Upper lobe of left lung (tissue), 6 donors: ENCODE results near the gene PLD5. TPM values are rescaled to one million over a fixed set of nuclear protein-coding genes. Genes with fewer than 3 reads are reported as not detected.
"Not testable (repeated sequence)": the region's sequence is repeated elsewhere in the genome, so short reads cannot be mapped to it uniquely, and the experiment has no call there.

Source experiments
- ATAC-seq, 2 donors: fragments of 200-7000 bp; cut with Tn5 transposase; one replicate each; pipeline ENCODE4 v1.9.1; 2022; ENCODE audit warnings: mild to moderate bottlenecking in 2 of 2, moderate library complexity in 2 of 2; ENCODE audit not compliant: low FRiP score in 2 of 2
- DNase-seq, 2 donors: peaks; one replicate each; pipeline ENCODE4 v3.0.0-alpha.2; 2019 to 2020
- H3K27ac ChIP-seq, 4 donors: fragments of 200-600 bp; sonication (generic); one replicate each; pipeline ENCODE4 v1.5.1; 2016 to 2019
- H3K27me3 ChIP-seq, 4 donors: fragments of 200-600 bp; sonication (generic); one replicate each; pipeline ENCODE4 v1.5.1; 2017 to 2019
- H3K36me3 ChIP-seq, 4 donors: fragments of 200-600 bp; sonication (generic); one replicate each; pipeline ENCODE4 v1.5.1; 2016 to 2019
- H3K4me1 ChIP-seq, 4 donors: fragments of 200-600 bp; sonication (generic); one replicate each; pipeline ENCODE4 v1.5.1; 2018 to 2019
- H3K4me3 ChIP-seq, 4 donors: fragments of 200-600 bp; sonication (generic); one replicate each; pipeline ENCODE4 v1.5.1; 2017 to 2019; ENCODE audit warnings: mild to moderate bottlenecking in 2 of 4, moderate library complexity in 1 of 4
- H3K9me3 ChIP-seq, 4 donors: fragments of 200-600 bp; sonication (generic); one replicate each; pipeline ENCODE4 v1.5.1; 2018 to 2019
- EP300 ChIP-seq, 4 donors: sonication (generic); formaldehyde crosslinking; IDR thresholded peaks; one replicate each; pipeline ENCODE4 v1.5.1; 2017; ENCODE audit warnings: antibody characterized with exemption in 4 of 4, control low read depth in 2 of 4
- POLR2A ChIP-seq, 4 donors: fragments of 450-650 bp; IDR thresholded peaks; one replicate each; pipeline ENCODE4 v1.5.1; 2016 to 2017; ENCODE audit warnings: antibody characterized with exemption in 4 of 4, mild to moderate bottlenecking in 2 of 4
- POLR2AphosphoS5 ChIP-seq, 2 donors: sonication (generic); formaldehyde crosslinking; IDR thresholded peaks; one replicate each; pipeline ENCODE4 v1.5.1; 2017; ENCODE audit warnings: antibody characterized with exemption in 2 of 2
- WGBS, 2 donors: methylation state at CpG; one replicate each; pipeline ENCODE4 v1.1.5; 2017 to 2018; 5-methylcytosine and 5-hydroxymethylcytosine counted together
- total RNA-seq, 6 donors: library from RNA; depleted of rRNA in 4 of 6; stranded (reverse); fragments of >200 nt in 4 of 6; gene quantifications; one replicate each; pipeline versions ENCODE4 v1.1.0 to v1.2.1, GENCODE V29; 2016 to 2021
- TF ChIP-seq, protein P1 (sequence below), 6 experiments: fragments of 450-650 bp in 4 of 6; fragments of 200-600 bp in 2 of 6; sonication (generic) in 2 of 6; IDR thresholded peaks; one replicate each; pipeline ENCODE4 v1.5.1; 2016 to 2019; ENCODE audit warnings: antibody characterized with exemption in 6 of 6
- donor health status: DM: no; HTN: no; CAD: no; lungs with moderate emphysema.
- donor health status: DM: no; HTN: yes; CAD: no; lungs with severe emphysema.

The PLD5 gene
- total RNA-seq, 6 donors from 2014 or later = under 0.01 to 1.9 (median 0.67) TPM

DNA sequence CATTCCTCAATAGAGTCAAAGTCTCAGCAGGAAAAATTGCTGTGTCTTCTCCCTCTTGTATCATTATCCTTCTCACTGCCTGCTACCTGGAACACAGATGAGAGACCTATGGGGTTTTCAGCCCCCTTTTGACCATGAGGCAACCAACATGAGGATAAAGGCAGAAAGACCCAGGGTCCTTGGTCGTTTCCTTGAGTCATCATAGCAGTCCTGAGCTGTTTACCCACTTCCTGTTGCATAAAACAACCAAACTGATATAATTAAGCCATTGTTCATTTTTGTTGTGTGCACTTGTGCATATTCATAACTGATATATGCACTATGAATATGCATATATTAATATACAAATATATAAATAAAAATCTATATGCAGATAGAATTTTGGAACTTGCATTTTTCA, 337.3 kb downstream of the PLD5 start:
- 17 to 26% methylated on average over 1 of the region's 1 CpG for WGBS, 2 donors
- ATAC-seq = no peak
- TF ChIP-seq POLR2A (IDR thresholded peaks at IDR 0.05) = no peak
- TF ChIP-seq, protein P1, sequence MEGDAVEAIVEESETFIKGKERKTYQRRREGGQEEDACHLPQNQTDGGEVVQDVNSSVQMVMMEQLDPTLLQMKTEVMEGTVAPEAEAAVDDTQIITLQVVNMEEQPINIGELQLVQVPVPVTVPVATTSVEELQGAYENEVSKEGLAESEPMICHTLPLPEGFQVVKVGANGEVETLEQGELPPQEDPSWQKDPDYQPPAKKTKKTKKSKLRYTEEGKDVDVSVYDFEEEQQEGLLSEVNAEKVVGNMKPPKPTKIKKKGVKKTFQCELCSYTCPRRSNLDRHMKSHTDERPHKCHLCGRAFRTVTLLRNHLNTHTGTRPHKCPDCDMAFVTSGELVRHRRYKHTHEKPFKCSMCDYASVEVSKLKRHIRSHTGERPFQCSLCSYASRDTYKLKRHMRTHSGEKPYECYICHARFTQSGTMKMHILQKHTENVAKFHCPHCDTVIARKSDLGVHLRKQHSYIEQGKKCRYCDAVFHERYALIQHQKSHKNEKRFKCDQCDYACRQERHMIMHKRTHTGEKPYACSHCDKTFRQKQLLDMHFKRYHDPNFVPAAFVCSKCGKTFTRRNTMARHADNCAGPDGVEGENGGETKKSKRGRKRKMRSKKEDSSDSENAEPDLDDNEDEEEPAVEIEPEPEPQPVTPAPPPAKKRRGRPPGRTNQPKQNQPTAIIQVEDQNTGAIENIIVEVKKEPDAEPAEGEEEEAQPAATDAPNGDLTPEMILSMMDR (IDR thresholded peaks at IDR 0.05) = no peak
- TF ChIP-seq EP300 (IDR thresholded peaks at IDR 0.05) = no peak
- no peak for TF ChIP-seq POLR2AphosphoS5 (IDR thresholded peaks at IDR 0.05)

DNA sequence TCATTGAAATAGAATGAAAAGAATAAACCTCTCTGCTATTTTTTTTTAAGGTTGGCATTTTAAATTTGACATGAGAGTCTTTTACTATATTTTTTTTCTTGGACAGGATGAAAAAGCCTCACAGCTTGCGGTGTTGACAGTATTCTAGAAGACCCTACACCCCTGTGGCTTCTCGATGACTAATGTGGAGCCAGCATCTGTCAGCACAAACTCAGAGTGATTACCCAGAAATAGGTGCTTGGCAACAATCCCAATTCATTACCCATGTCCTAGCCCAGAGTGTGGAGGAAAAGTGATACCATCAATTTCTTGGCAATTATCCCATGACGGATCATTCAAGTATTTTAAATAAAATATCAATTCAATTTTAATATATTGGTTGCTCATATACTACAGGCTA, 338.8 kb downstream of the PLD5 start:
- no peak for DNase-seq
- WGBS, 2 donors = 48 to 65% methylated on average over 3 of the region's 3 CpGs

More for the DNA sequence above, 337.3 kb downstream of the PLD5 start:
- no peaks in the 10 kb centered on the region for H3K36me3 ChIP-seq
- no peak overlapping the region for H3K4me3 ChIP-seq
- no peaks in the 10 kb centered on the region for H3K27me3 ChIP-seq
- H3K4me1 ChIP-seq = no peaks in the 10 kb centered on the region
- no peak overlapping the region for H3K27ac ChIP-seq
- DNase-seq = no peak
- H3K9me3 ChIP-seq = no peaks in the 10 kb centered on the region

DNA sequence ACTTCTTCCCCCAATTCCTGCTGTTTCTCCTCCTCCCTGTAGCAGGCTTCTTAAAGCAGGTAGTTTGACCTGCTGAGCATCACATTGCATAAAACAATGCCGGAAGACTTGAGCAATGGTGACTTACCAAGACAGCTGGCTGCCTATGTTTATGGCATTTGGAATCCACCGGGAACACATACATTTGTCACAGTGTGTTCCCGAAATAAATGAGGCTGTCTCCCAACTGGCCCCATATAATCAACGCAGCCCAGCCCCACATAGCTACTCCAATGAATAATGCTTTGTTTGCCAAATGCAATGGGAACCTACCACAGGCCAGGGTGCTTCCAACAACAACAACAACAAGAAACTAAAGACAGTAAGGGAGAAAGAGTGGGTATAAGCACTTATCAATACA, 339.5 kb downstream of the PLD5 start:
- H3K27me3 ChIP-seq = no peaks in the 10 kb centered on the region
- no peaks in the 10 kb centered on the region for H3K36me3 ChIP-seq
- H3K4me1 ChIP-seq = no peaks in the 10 kb centered on the region
- H3K27ac ChIP-seq = no peak overlapping the region
- 52 to 66% methylated on average over 4 of the region's 4 CpGs for WGBS, 2 donors
- DNase-seq (no peak), ATAC-seq (no peak)
- no peak for TF ChIP-seq POLR2A (IDR thresholded peaks at IDR 0.05)
- TF ChIP-seq POLR2AphosphoS5 (IDR thresholded peaks at IDR 0.05) = no peak
- TF ChIP-seq EP300 (IDR thresholded peaks at IDR 0.05) = no peak
- TF ChIP-seq, protein P1 (IDR thresholded peaks at IDR 0.05) = no peak
- no peaks in the 10 kb centered on the region for H3K9me3 ChIP-seq
- no peak overlapping the region for H3K4me3 ChIP-seq

More for the DNA sequence above, 338.8 kb downstream of the PLD5 start:
- Histone ChIP-seq H3K27ac (no peak overlapping the region), H3K27me3 (no peaks in the 10 kb centered on the region), H3K36me3 (no peaks in the 10 kb centered on the region), H3K9me3 (no peaks in the 10 kb centered on the region), H3K4me1 (no peaks in the 10 kb centered on the region), H3K4me3 (no peak overlapping the region)
- TF ChIP-seq, protein P1 (IDR thresholded peaks at IDR 0.05) = no peak
- no peak for TF ChIP-seq POLR2AphosphoS5 (IDR thresholded peaks at IDR 0.05)
- no peak for ATAC-seq

DNA sequence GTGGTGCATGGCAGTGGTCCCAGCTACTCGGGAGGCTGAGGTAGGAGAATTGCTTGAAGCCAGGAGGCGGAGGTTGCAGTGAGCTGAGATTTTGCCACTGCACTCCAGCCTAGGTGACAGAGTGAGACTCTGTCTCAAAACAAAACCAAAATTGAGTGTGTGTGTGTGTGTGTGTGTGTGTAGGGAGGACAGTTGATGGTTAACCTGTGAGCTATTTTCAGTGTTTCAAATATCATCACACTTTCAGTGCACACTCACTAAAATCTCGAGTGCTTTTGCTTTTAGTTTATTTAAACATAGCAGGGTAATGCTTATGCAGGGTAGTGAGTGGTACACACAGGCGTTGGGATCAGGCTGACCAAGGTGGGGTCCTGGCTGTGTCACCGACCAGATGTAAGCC, 344.7 kb downstream of the PLD5 start:
- not testable (repeated sequence) for H3K4me1 ChIP-seq, H3K4me3 ChIP-seq, H3K27ac ChIP-seq, H3K9me3 ChIP-seq, H3K27me3 ChIP-seq, H3K36me3 ChIP-seq, ATAC-seq, DNase-seq
- WGBS, 2 donors = 50 to 56% methylated on average over 5 of the region's 5 CpGs

DNA sequence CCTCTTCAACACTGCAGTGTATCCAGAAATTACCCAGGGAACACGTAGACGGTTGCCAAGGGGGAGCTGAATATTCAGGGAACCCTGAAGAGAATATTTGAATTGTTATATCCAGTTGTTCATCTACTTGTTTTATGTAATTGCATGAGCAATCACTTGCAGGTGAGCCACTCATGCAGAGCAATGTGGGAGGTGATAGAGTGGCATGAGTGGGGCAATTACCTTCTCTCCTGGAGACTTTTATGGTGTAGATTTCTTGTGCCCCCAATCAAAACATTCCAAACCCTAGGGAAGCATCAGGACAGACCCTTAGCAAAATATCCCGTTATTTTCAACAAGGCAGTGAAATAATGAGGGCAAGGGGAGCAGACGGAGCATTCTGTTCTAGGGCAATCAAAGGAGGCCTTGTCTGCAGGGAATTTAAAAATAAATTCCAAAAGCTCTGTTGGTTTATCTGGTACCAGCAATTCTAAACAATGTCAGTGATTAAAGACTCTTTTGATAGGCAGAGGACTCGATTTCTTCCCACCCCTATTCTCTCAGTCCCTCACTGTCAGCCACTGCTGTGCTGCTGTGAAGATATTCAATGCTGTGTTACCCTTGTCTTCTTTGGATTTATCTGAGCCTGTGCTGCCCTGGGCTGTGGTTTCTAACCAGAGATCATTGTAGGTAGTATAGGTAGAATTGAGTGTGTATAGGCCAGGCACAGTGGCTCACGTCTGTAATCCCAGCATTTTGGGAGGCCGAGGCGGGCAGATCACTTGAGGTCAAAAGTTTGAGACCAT, 345.4 kb downstream of the PLD5 start:
- Histone ChIP-seq H3K36me3 (no peaks in the 10 kb centered on the region), H3K27me3 (no peaks in the 10 kb centered on the region), H3K27ac (no peak overlapping the region), H3K9me3 (peaks cover 0 to 6% (median 2%) of the 10 kb centered on the region in 4 donors), H3K4me3 (no peak overlapping the region), H3K4me1 (no peaks in the 10 kb centered on the region)
- ATAC-seq (no peak), DNase-seq (no peak)
- whole genome bisulfite sequencing, 2 donors = 52 to 57% methylated on average over 7 to 8 of the region's 8 CpGs
- TF ChIP-seq POLR2A (IDR thresholded peaks at IDR 0.05) (no peak), EP300 (IDR thresholded peaks at IDR 0.05) (no peak), POLR2AphosphoS5 (IDR thresholded peaks at IDR 0.05) (no peak)
- TF ChIP-seq, protein P1 (IDR thresholded peaks at IDR 0.05) = no peak
